H9 (cell line): ENCODE data around the gene MAN1A1. TPM values are rescaled to one million over a fixed set of nuclear protein-coding genes. Genes with fewer than 3 reads are reported as not detected.

Experiments used
- DNase-seq: peaks from one replicate; pipeline ENCODE4 v3.0.0-alpha.2; 2017
- H2AFZ ChIP-seq: one replicate; pipeline ENCODE4 v1.6.1; 2013; ENCODE audit warnings: mild to moderate bottlenecking, low read length, control low read depth, moderate library complexity
- H2AK5ac ChIP-seq: 2 replicates; pipeline ENCODE4 v1.6.1; 2013; ENCODE audit warnings: low read length, control low read depth, mixed read lengths; ENCODE audit not compliant: insufficient read length
- H2BK120ac ChIP-seq: one replicate; pipeline ENCODE4 v1.6.1; 2013; ENCODE audit warnings: low read depth, mild to moderate bottlenecking, low read length, control low read depth, inconsistent platforms; ENCODE audit not compliant: poor library complexity, severe bottlenecking
- H2BK12ac ChIP-seq: 2 replicates; pipeline ENCODE4 v1.6.1; 2013; ENCODE audit warnings: low read length, control low read depth, mixed read lengths, low read depth; ENCODE audit not compliant: insufficient read length
- H2BK15ac ChIP-seq: 2 replicates; pipeline ENCODE4 v1.6.1; 2013; ENCODE audit warnings: low read depth, low read length, control low read depth
- H2BK20ac ChIP-seq: one replicate; pipeline ENCODE4 v1.6.1; 2013; ENCODE audit warnings: low read depth, mild to moderate bottlenecking, low read length, control low read depth, inconsistent platforms; ENCODE audit not compliant: poor library complexity, severe bottlenecking
- H2BK5ac ChIP-seq: 2 replicates; pipeline ENCODE4 v1.6.1; 2013; ENCODE audit warnings: low read length, control low read depth, mixed read lengths; ENCODE audit not compliant: insufficient read length
- H3K14ac ChIP-seq: 2 replicates; pipeline ENCODE4 v1.6.1; 2013; ENCODE audit warnings: low read length, control low read depth; ENCODE audit not compliant: insufficient read depth
- H3K18ac ChIP-seq: 2 replicates; pipeline ENCODE4 v1.6.1; 2013; ENCODE audit warnings: low read depth, mild to moderate bottlenecking, mixed read lengths, low read length, control low read depth; ENCODE audit not compliant: insufficient read length
- H3K23ac ChIP-seq: 2 replicates; pipeline ENCODE4 v1.6.1; 2013; ENCODE audit warnings: low read length, control low read depth, mixed read lengths, low read depth; ENCODE audit not compliant: insufficient read length
- H3K23me2 ChIP-seq: 2 replicates; pipeline ENCODE4 v1.6.1; 2013; ENCODE audit warnings: low read depth, mild to moderate bottlenecking, mixed read lengths, low read length, control low read depth; ENCODE audit not compliant: insufficient read length, poor library complexity, severe bottlenecking
- H3K27ac ChIP-seq: 2 replicates; pipeline ENCODE4 v1.5.1; 2013; ENCODE audit warnings: low read length, control low read depth, mixed read lengths, low read depth; ENCODE audit not compliant: insufficient read length
- H3K27me3 ChIP-seq: 2 replicates; pipeline ENCODE4 v1.6.1; 2013; ENCODE audit warnings: low read length, control low read depth, inconsistent platforms; ENCODE audit not compliant: insufficient read depth
- H3K4ac ChIP-seq: 2 replicates; pipeline ENCODE4 v1.6.1; 2013; ENCODE audit warnings: low read depth, mild to moderate bottlenecking, control low read depth, inconsistent platforms, low read length, moderate library complexity
- H3K4me1 ChIP-seq: 2 replicates; pipeline ENCODE4 v1.6.1; 2013; ENCODE audit warnings: low read length, control low read depth, inconsistent platforms; ENCODE audit not compliant: insufficient read depth
- H3K4me2 ChIP-seq: 2 replicates; pipeline ENCODE4 v1.6.1; 2013; ENCODE audit warnings: low read length, control low read depth, mixed read lengths; ENCODE audit not compliant: insufficient read length, insufficient read depth
- H3K56ac ChIP-seq: 2 replicates; pipeline ENCODE4 v1.6.1; 2013; ENCODE audit warnings: low read depth, mild to moderate bottlenecking, mixed read lengths, low read length, control low read depth; ENCODE audit not compliant: insufficient read length
- H3K79me1 ChIP-seq: 2 replicates; pipeline ENCODE4 v1.6.1; 2013; ENCODE audit warnings: low read depth, mild to moderate bottlenecking, moderate library complexity, low read length, control low read depth, inconsistent platforms; ENCODE audit not compliant: insufficient read depth, poor library complexity, severe bottlenecking
- H3K79me2 ChIP-seq: 2 replicates; pipeline ENCODE4 v1.6.1; 2013; ENCODE audit warnings: low read length, control low read depth, inconsistent platforms; ENCODE audit not compliant: insufficient read depth
- H3K9ac ChIP-seq: 2 replicates; pipeline ENCODE4 v1.6.1; 2013; ENCODE audit warnings: low read length, control low read depth, mixed read lengths; ENCODE audit not compliant: insufficient read length; ENCODE audit errors: extremely low read depth
- H3K9me3 ChIP-seq: one replicate; pipeline ENCODE4 v1.6.1; 2013; ENCODE audit warnings: low read depth, low read length, inconsistent platforms; ENCODE audit not compliant: control insufficient read depth
- H3T11ph ChIP-seq: one replicate; pipeline ENCODE4 v1.6.1; 2013; ENCODE audit warnings: mild to moderate bottlenecking, low read length, control low read depth, inconsistent platforms
- H4K20me1 ChIP-seq: one replicate; pipeline ENCODE4 v1.6.1; 2013; ENCODE audit not compliant: control insufficient read depth, insufficient read length, insufficient read depth
- H4K5ac ChIP-seq: 2 replicates; pipeline ENCODE4 v1.6.1; 2013; ENCODE audit warnings: low read depth, mild to moderate bottlenecking, mixed read lengths, low read length, control low read depth; ENCODE audit not compliant: insufficient read length
- H4K8ac ChIP-seq: replicated peaks from 2 replicates; pipeline ENCODE4 v1.6.1; 2013; ENCODE audit warnings: low read length, control low read depth, mixed read lengths, low read depth; ENCODE audit not compliant: insufficient read length
- H4K91ac ChIP-seq: 2 replicates; pipeline ENCODE4 v1.6.1; 2013; ENCODE audit warnings: low read depth, mild to moderate bottlenecking, moderate library complexity, mixed read lengths, low read length, control low read depth; ENCODE audit not compliant: insufficient read length
- H3K27ac Mint-ChIP-seq, 3 experiments: 2 replicates in 2 of 3; 3 replicates in 1 of 3; pipeline ENCODE4 v1.8.0; 2020 to 2021; ENCODE audit warnings: mixed read lengths in 3 of 3, mild to moderate bottlenecking in 1 of 3, moderate library complexity in 1 of 3
- H3K27me3 Mint-ChIP-seq: 2 replicates; pipeline ENCODE4 v1.8.0; 2021; ENCODE audit warnings: low read depth, mild to moderate bottlenecking, moderate library complexity, mixed read lengths
- H3K36me3 Mint-ChIP-seq, 3 experiments: 2 replicates in 2 of 3; 3 replicates in 1 of 3; pipeline ENCODE4 v1.8.0; 2020 to 2021; ENCODE audit warnings: low read depth in 3 of 3, mixed read lengths in 3 of 3; ENCODE audit not compliant: insufficient read depth in 1 of 3
- H3K4me1 Mint-ChIP-seq, 2 experiments: 2 replicates each; pipeline ENCODE4 v1.8.0; 2020; ENCODE audit warnings: mixed read lengths in 2 of 2
- H3K4me3 Mint-ChIP-seq, 2 experiments: 2 replicates in 1 of 2; 3 replicates in 1 of 2; pipeline ENCODE4 v1.8.0; 2020 to 2021; ENCODE audit warnings: mild to moderate bottlenecking in 2 of 2, mixed read lengths in 2 of 2, moderate library complexity in 1 of 2
- H3K9me3 Mint-ChIP-seq, 2 experiments: 2 replicates in 1 of 2; 3 replicates in 1 of 2; pipeline ENCODE4 v1.8.0; 2020; ENCODE audit warnings: mild to moderate bottlenecking in 2 of 2, mixed read lengths in 2 of 2, moderate library complexity in 1 of 2
- CTCF ChIP-seq: fragments of 200-600 bp; sonication (generic); conservative IDR thresholded peaks from 3 replicates; pipeline ENCODE4 v1.8.0; 2021; ENCODE audit warnings: antibody characterized with exemption, mild to moderate bottlenecking
- WGBS: extraction: QIAGEN DNeasy Blood & Tissue Kit; methylation state at CpG from one replicate; pipeline ENCODE4 v1.1.7; 2013; ENCODE audit warnings: missing lambda C conversion rate, low lambda C conversion rate, mixed read lengths; ENCODE audit not compliant: insufficient read length; ENCODE audit errors: extremely low coverage; 5-methylcytosine and 5-hydroxymethylcytosine counted together
- total RNA-seq: library from RNA; stranded (reverse); gene quantifications from 2 replicates; pipeline ENCODE4 v1.2.1, GENCODE V29; 2021

The MAN1A1 gene
- total RNA-seq, 1 experiment from 2014 or later: 1.6 TPM

GRCh38 chr6:119326291-119327005 lies 23.1 kb downstream of the MAN1A1 start:
- Histone ChIP-seq H3T11ph (no peak overlapping the region), H3K27ac (no peak overlapping the region), H3K23me2 (no peaks in the 10 kb centered on the region), H3K14ac (no peak overlapping the region), H2BK15ac (no peak overlapping the region), H3K79me2 (no peaks in the 10 kb centered on the region), H3K4ac (no peak overlapping the region), H3K4me2 (no peak overlapping the region), H2BK12ac (no peak overlapping the region), H4K8ac (no peak overlapping the region), H3K79me1 (no peaks in the 10 kb centered on the region), H2AK5ac (no peak overlapping the region), H3K23ac (no peak overlapping the region), H3K18ac (no peak overlapping the region), H3K9ac (no peak overlapping the region), H3K4me1 (no peaks in the 10 kb centered on the region), H4K91ac (no peak overlapping the region), H3K56ac (no peak overlapping the region), H4K5ac (no peak overlapping the region), H3K27me3 (no peaks in the 10 kb centered on the region), H3K9me3 (no peaks in the 10 kb centered on the region), H4K20me1 (no peaks in the 10 kb centered on the region), H2BK20ac (no peak overlapping the region), H2BK120ac (no peak overlapping the region), H2BK5ac (no peak overlapping the region), H2AFZ (no peak overlapping the region)
- Mint-ChIP-seq H3K36me3 (no peaks in the 10 kb centered on the region), H3K4me3 (no peak overlapping the region), H3K27me3 (no peaks in the 10 kb centered on the region), H3K4me1 (peaks cover 2 to 7% of the 10 kb centered on the region in 2 experiments; a peak in 3 of 4 replicates), H3K9me3 (no peaks in the 10 kb centered on the region), H3K27ac (peak overlapping the region in 1 of 3 experiments; percentile 38; a peak in 1 of 7 replicates)
- no CpG with 5 or more reads among the region's 10 CpGs for whole genome bisulfite sequencing
- no peak for DNase-seq
- no peak for TF ChIP-seq CTCF
